MM.1S (cell line): ENCODE measurements around the gene C9orf152.

ENCODE experiments used
- EZH2 ChIP-seq: fragments of 300-600 bp; sonication (generic); optimal IDR thresholded peaks from 2 replicates; pipeline ENCODE3; 2017; ENCODE audit warnings: low read depth, mild to moderate bottlenecking, antibody characterized with exemption, low read length, mixed read lengths
- EZH2phosphoT487 ChIP-seq: fragments of 300-600 bp; sonication (generic); IDR thresholded peaks from 2 replicates; pipeline ENCODE4 v1.6.1; 2018; ENCODE audit warnings: antibody characterized with exemption, low read length
- TF ChIP-seq, protein P1 (sequence below): fragments of 300-600 bp; sonication (generic); IDR thresholded peaks from 2 replicates; pipeline ENCODE4 v1.5.1; 2016; ENCODE audit warnings: antibody characterized with exemption, low read length, mixed read lengths

DNA sequence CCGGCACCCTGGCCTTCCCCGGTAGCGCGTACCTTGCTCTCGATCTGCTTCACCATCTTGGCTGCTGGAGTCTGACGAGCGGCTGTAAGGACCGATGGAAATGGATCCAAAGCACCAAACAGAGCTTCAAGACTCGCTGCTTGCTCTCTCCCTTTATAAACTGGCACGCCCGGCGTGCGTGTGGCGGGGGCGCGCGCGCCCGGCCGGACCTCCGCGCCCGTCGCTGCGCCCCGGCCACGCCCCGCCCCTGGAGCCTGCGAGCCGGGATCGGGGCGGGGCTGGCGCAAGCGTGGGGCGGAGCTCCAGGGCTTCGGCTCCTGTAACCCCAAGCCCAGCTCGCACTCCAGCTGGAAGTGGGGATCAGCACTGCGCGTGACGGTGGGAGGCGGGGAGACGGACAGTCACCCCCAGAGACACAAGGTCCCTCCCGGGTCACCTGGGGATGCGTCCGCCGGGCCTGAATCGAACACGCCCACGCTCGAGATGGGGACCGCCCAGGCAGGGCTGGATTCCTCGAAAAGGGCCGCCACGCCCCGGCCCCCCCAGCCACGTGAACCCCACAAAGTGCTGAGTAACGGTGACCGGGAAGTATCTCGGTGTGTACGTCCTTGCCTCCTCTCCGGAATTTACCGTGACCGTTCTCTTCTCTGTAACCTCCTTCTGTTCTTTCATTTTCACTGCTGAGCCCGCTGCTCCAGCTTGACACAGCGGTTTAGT lies 48.6 kb upstream of the C9orf152 start, which contains the start of gene TXN:
- TF ChIP-seq, protein P1, sequence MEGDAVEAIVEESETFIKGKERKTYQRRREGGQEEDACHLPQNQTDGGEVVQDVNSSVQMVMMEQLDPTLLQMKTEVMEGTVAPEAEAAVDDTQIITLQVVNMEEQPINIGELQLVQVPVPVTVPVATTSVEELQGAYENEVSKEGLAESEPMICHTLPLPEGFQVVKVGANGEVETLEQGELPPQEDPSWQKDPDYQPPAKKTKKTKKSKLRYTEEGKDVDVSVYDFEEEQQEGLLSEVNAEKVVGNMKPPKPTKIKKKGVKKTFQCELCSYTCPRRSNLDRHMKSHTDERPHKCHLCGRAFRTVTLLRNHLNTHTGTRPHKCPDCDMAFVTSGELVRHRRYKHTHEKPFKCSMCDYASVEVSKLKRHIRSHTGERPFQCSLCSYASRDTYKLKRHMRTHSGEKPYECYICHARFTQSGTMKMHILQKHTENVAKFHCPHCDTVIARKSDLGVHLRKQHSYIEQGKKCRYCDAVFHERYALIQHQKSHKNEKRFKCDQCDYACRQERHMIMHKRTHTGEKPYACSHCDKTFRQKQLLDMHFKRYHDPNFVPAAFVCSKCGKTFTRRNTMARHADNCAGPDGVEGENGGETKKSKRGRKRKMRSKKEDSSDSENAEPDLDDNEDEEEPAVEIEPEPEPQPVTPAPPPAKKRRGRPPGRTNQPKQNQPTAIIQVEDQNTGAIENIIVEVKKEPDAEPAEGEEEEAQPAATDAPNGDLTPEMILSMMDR: no peak
- TF ChIP-seq EZH2 (no peak), EZH2phosphoT487 (no peak)
